Stimulated activated CD8-positive, alpha-beta memory T cell treated with anti-CD3 and anti-CD28 coated beads, Interleukin-4, amount 100 ng/mL, for 24 hours (primary cell): Measurements from ENCODE around the gene DLK2.
"Not testable (repeated sequence)": the region's sequence is repeated elsewhere in the genome, so short reads cannot be mapped to it uniquely, and the experiment has no call there.

Experiments
- DNase-seq: peaks from one replicate; pipeline ENCODE4 v3.0.0-alpha.2; 2020; ENCODE audit warnings: low read depth

Gene DLK2

GRCh38 chr6:43455531-43456428 lies at the start of gene DLK2:
Gene DLK2 (minus strand): TSS chr6:43455548. CDS start chr6:43454825, 723 bp downstream.
- peak; percentile 32 for DNase-seq

- DNase-seq: no peak
Observed at GRCh38 chr6:43503443-43503842, 48.1 kb upstream of the DLK2 start.

- no peak for DNase-seq
Observed at GRCh38 chr6:43502666-43503065, 47.3 kb upstream of the DLK2 start.

- no peak for DNase-seq
Observed at GRCh38 chr6:43500921-43501320, 45.6 kb upstream of the DLK2 start.

GRCh38 chr6:43499028-43499815 lies 43.9 kb upstream of the DLK2 start:
- no peak for DNase-seq

- DNase-seq: not testable (repeated sequence)
Observed at GRCh38 chr6:43498291-43498690, 42.9 kb upstream of the DLK2 start.

- DNase-seq: no peak
Observed at GRCh38 chr6:43497689-43498088, 42.3 kb upstream of the DLK2 start.

- no peak for DNase-seq
Observed at GRCh38 chr6:43497129-43497396, 41.7 kb upstream of the DLK2 start.

GRCh38 chr6:43496370-43497128 lies 41.2 kb upstream of the DLK2 start:
- DNase-seq: no peak

GRCh38 chr6:43495409-43495941 lies 40.1 kb upstream of the DLK2 start:
- no peak for DNase-seq

- no peak for DNase-seq
Observed at GRCh38 chr6:43494766-43495165, 39.4 kb upstream of the DLK2 start.

GRCh38 chr6:43494321-43494720 lies 39.0 kb upstream of the DLK2 start:
- no peak for DNase-seq

- DNase-seq: no peak
Observed at GRCh38 chr6:43493833-43494232, 38.5 kb upstream of the DLK2 start.

GRCh38 chr6:43493230-43493629 lies 37.9 kb upstream of the DLK2 start:
- no peak for DNase-seq

- DNase-seq: no peak
Observed at GRCh38 chr6:43492673-43493072, 37.3 kb upstream of the DLK2 start.

- no peak for DNase-seq
Observed at GRCh38 chr6:43491750-43492661, 36.7 kb upstream of the DLK2 start.

GRCh38 chr6:43490523-43490939 lies 35.2 kb upstream of the DLK2 start:
- no peak for DNase-seq

GRCh38 chr6:43489277-43490072 lies 34.1 kb upstream of the DLK2 start:
- no peak for DNase-seq

- DNase-seq: no peak
Observed at GRCh38 chr6:43488667-43489276, 33.4 kb upstream of the DLK2 start.
